Activated CD8-positive, alpha-beta T cell treated with anti-CD3 and anti-CD28 coated beads, Interleukin-2, amount 10 ng/mL, durations not matched to agents 7 days and 5 days (primary cell): ENCODE results near the gene LRRN2. TPM values are rescaled to one million over a fixed set of nuclear protein-coding genes. Genes with fewer than 3 reads are reported as not detected.
"Not testable (repeated sequence)": the region's sequence is repeated elsewhere in the genome, so short reads cannot be mapped to it uniquely, and the experiment has no call there.

Source experiments
- ATAC-seq: fragments of 150-1000 bp; cut with Tn5 transposase; one replicate; pipeline ENCODE4 v1.10.0; 2021; ENCODE audit warnings: moderate library complexity
- CTCF ChIA-PET: fragments of 350-600 bp; sonication (Branson Sonifier 250); formaldehyde crosslinking; loops from one replicate; lab custom pipeline; 2021; ENCODE audit warnings: antibody characterized with exemption; lab: Charles Lee
- POLR2A ChIA-PET: fragments of 350-600 bp; sonication (Branson Sonifier 250); formaldehyde crosslinking; loops from one replicate; lab custom pipeline; 2021; ENCODE audit warnings: antibody characterized with exemption; lab: Charles Lee
- DNase-seq: peaks from one replicate; pipeline ENCODE4 v3.0.0-alpha.2; 2020
- H3K27ac Mint-ChIP-seq: one replicate; pipeline ENCODE4 v1.8.0; 2021; ENCODE audit warnings: mild to moderate bottlenecking, mixed read lengths
- H3K27me3 Mint-ChIP-seq: one replicate; pipeline ENCODE4 v1.8.0; 2021; ENCODE audit warnings: low read depth, mixed read lengths
- H3K36me3 Mint-ChIP-seq: one replicate; pipeline ENCODE4 v1.8.0; 2021; ENCODE audit warnings: low read depth, mixed read lengths
- H3K4me1 Mint-ChIP-seq: one replicate; pipeline ENCODE4 v1.8.0; 2021; ENCODE audit warnings: low read depth, mixed read lengths
- H3K4me3 Mint-ChIP-seq: one replicate; pipeline ENCODE4 v1.8.0; 2021; ENCODE audit warnings: mild to moderate bottlenecking, mixed read lengths
- H3K9me3 Mint-ChIP-seq: one replicate; pipeline ENCODE4 v1.8.0; 2022; ENCODE audit warnings: mixed read lengths; ENCODE audit not compliant: insufficient read depth
- total RNA-seq, 2 experiments: library from RNA; stranded (reverse); gene quantifications; one replicate each; pipeline ENCODE4 v1.2.3, GENCODE V29; 2021

The LRRN2 gene
- total RNA-seq, 2 experiments from 2014 or later, result not detected

DNA sequence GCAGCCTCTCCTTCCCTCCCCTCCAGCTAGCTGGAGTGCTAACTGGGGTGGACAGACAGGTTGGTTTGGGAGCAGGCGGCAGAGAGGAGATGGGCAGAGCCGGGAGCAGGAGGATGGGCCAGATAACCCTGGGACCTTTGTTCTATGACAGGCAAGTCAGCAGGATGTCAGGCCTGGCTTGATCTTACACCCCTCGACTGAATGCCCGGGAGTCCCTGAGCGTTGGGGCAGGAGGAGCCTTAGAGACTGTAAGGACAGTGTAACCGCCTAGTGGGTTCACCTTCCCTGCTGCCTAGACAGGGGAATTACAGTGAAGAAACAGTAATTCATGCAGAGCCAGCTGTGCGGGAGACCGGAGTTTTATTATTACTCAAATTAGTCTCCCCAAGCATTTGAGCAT lies 109.1 kb downstream of the LRRN2 start:
- DNase-seq (no peak), ATAC-seq (no peak)
- Mint-ChIP-seq H3K4me3 (no peak overlapping the region), H3K9me3 (no peaks in the 10 kb centered on the region), H3K27ac (no peak overlapping the region), H3K36me3 (peaks cover 7% of the 10 kb centered on the region), H3K4me1 (peaks cover 33% of the 10 kb centered on the region), H3K27me3 (no peaks in the 10 kb centered on the region)
- CTCF ChIA-PET, result interaction anchor here (3.1 to 5.2 kb wide), 2 partner anchors 11 to 230 kb away, joined by 14 to 39 read pairs; no protein-coding TSS in a partner anchor
- POLR2A ChIA-PET, result interaction anchor here (0.6 kb wide), 1 partner anchor 9 kb away, joined by 3 read pairs; no protein-coding TSS in a partner anchor

GRCh38 chr1:204575221-204576190 lies 110.0 kb downstream of the LRRN2 start:
- Mint-ChIP-seq H3K9me3 (no peaks in the 10 kb centered on the region), H3K36me3 (peaks cover 9% of the 10 kb centered on the region), H3K4me1 (peaks cover 30% of the 10 kb centered on the region), H3K4me3 (no peak overlapping the region), H3K27me3 (no peaks in the 10 kb centered on the region), H3K27ac (no peak overlapping the region)
- no peak for DNase-seq
- CTCF ChIA-PET, result interaction anchor here (2.2 to 5.7 kb wide), 3 partner anchors 10 to 232 kb away, joined by 10 to 39 read pairs (median 14); no protein-coding TSS in a partner anchor
- POLR2A ChIA-PET, result interaction anchor here (0.6 kb wide), 1 partner anchor 8 kb away, joined by 3 read pairs; no protein-coding TSS in a partner anchor
- ATAC-seq, result no peak

DNA sequence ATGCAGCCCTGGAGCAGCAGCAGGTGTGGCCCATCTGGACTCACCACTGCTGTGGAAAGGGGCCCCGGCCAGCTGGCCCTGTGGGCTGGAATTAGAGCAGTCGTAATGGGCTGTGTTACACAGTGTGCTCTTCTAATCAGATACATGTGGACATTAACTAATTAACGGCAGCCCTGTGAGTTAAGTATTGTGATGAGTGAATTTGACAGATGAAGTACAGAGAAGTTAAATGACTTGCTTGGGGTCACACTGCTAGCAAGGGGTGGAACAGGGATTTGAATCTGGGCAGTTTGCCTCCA lies 110.7 kb downstream of the LRRN2 start:
- CTCF ChIA-PET, result interaction anchor here (2.2 to 5.7 kb wide), 3 partner anchors 9 to 233 kb away, joined by 10 to 39 read pairs (median 14); no protein-coding TSS in a partner anchor
- Mint-ChIP-seq H3K4me3 (no peak overlapping the region), H3K9me3 (no peaks in the 10 kb centered on the region), H3K27ac (no peak overlapping the region), H3K27me3 (no peaks in the 10 kb centered on the region), H3K4me1 (peaks cover 23% of the 10 kb centered on the region), H3K36me3 (peaks cover 7% of the 10 kb centered on the region)
- DNase-seq (no peak), ATAC-seq (no peak)
- POLR2A ChIA-PET, result no interaction called here

DNA sequence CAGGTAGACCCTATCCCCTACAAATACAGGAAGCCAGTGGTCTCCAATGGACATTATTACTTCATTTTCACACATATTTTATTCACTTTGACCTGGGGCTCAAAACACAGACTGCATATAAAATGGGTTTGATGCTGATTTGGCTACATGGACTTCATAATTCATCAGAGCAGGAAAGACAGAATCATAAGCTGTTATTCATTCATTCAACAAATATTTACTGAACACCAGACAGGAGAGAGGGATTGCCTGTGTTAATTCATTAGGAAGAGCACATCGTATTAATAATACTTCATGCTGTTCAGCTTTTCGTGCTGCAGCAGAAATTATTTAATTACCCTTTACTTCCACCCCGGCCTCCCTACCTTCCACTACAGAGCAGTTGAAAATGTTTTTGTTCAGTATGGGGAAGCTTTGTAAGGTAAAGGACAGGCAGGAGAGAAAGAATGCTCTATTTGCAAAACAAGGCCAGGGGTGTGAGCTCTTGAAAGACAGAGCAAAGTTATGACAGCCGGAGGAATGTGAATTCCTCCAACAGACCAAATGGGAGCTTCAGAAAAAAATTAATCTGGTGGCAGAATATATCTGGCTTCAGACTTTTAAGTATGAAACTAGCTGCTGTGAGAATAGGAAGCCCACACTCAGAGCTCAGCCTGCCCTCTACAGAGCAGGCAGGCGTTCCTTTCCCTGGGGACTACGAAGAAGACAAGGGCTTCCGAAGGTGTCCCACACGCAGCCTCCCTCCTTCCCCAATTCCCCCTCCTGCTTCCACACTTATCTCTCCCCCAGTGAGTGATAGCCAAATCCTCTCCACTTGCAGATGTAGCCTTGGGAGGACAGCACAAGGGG lies 111.3 kb downstream of the LRRN2 start:
- Mint-ChIP-seq H3K4me3 (no peak overlapping the region), H3K9me3 (no peaks in the 10 kb centered on the region), H3K27me3 (no peaks in the 10 kb centered on the region), H3K4me1 (peaks cover 17% of the 10 kb centered on the region), H3K36me3 (peaks cover 9% of the 10 kb centered on the region), H3K27ac (no peak overlapping the region)
- ChIA-PET POLR2A (interaction anchor here (0.6 kb wide), 1 partner anchor 1147 kb away, joined by 4 read pairs; no protein-coding TSS in a partner anchor), CTCF (interaction anchor here (2.2 to 5.7 kb wide), 3 partner anchors 8 to 233 kb away, joined by 10 to 39 read pairs (median 14); no protein-coding TSS in a partner anchor)
- DNase-seq (no peak), ATAC-seq (no peak)

- Mint-ChIP-seq H3K27me3 (no peaks in the 10 kb centered on the region), H3K9me3 (no peaks in the 10 kb centered on the region), H3K36me3 (peaks cover 9% of the 10 kb centered on the region), H3K4me3 (no peak overlapping the region), H3K27ac (no peak overlapping the region), H3K4me1 (peaks cover 11% of the 10 kb centered on the region)
- ATAC-seq, result no peak
- DNase-seq, result no peak
- CTCF ChIA-PET, result interaction anchor here (1.0 to 5.7 kb wide), 4 partner anchors 7 to 234 kb away, joined by 3 to 39 read pairs (median 12); no protein-coding TSS in a partner anchor
- POLR2A ChIA-PET, result interaction anchor here (0.6 kb wide), 1 partner anchor 1148 kb away, joined by 4 read pairs; no protein-coding TSS in a partner anchor
Observed at GRCh38 chr1:204572923-204573922, 112.3 kb downstream of the LRRN2 start.

DNA sequence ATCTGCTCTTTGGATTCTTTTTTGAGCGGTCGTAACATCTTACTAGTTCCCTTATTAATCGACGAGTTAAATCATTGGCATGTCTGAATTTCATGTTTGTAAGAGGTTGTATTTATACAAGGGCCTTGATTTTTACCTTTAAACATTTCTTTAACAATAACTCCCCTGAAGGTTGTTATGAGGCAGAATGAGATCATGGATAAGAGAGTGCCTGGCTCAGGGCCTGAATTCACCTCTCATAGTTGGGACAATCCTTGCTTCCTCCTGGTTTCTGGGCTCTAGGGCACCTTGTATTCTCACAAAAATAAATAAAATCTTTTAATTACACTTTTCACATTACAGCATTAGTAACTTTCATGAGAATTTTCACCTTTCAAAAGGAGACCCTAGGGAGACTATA lies 113.9 kb downstream of the LRRN2 start:
- peaks cover 9% of the 10 kb centered on the region for H3K36me3 Mint-ChIP-seq
- ATAC-seq (no peak), DNase-seq (no peak)
- peaks cover 13% of the 10 kb centered on the region for H3K4me1 Mint-ChIP-seq
- H3K27ac Mint-ChIP-seq, result no peak overlapping the region
- CTCF ChIA-PET, result interaction anchor here (1.0 to 5.7 kb wide), 2 partner anchors 192 to 236 kb away, joined by 4 to 39 read pairs; no protein-coding TSS in a partner anchor
- H3K27me3 Mint-ChIP-seq, result no peaks in the 10 kb centered on the region
- no peaks in the 10 kb centered on the region for H3K9me3 Mint-ChIP-seq
- POLR2A ChIA-PET, result no interaction called here
- H3K4me3 Mint-ChIP-seq, result no peak overlapping the region

DNA sequence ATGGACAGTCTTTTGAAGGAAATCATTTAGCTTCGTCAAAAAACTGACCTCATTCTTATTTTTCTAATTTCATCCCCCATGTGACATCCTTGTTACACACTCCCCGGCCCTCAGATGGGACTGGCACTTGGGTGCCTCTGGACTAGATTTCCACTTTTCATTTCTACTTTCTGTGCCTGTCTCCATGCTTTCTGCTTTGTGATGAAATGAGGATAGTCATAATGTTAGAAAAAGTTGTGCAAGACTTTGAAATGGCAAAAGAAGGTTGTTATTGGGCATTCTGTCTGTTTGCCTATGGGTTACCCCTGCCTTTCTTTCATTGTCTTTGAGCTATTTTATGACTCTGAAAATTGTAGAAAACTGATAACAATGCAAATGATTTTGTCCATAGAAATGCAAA lies 114.4 kb downstream of the LRRN2 start:
- ATAC-seq (no peak), DNase-seq (no peak)
- no peak overlapping the region for H3K4me3 Mint-ChIP-seq
- no peaks in the 10 kb centered on the region for H3K9me3 Mint-ChIP-seq
- no peak overlapping the region for H3K27ac Mint-ChIP-seq
- ChIA-PET CTCF (interaction anchor here (1.0 to 5.7 kb wide), 2 partner anchors 192 to 236 kb away, joined by 4 to 39 read pairs; no protein-coding TSS in a partner anchor), POLR2A (no interaction called here)
- H3K4me1 Mint-ChIP-seq, result peaks cover 18% of the 10 kb centered on the region
- peaks cover 9% of the 10 kb centered on the region for H3K36me3 Mint-ChIP-seq
- H3K27me3 Mint-ChIP-seq, result no peaks in the 10 kb centered on the region

DNA sequence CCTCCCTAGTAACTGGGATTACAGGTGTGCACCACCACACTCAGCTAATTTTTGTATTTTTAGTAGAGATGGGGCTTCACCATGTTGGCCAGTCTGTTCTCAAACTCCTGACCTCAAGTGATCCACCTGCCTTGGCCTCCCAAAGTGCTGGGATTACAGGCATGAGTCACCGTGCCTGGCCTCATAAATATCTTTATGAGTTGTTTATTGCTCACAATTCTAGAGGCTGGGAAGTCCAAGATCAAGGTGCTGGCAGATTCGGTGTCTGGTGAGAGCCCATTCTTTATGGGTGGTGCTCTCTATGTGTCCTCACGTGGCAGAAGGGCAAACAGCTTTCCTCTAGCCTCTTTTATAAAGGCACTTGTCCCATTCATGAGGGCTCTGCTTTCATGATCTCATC lies 115.5 kb downstream of the LRRN2 start:
- Mint-ChIP-seq H3K36me3 (peaks cover 11% of the 10 kb centered on the region), H3K4me1 (peaks cover 28% of the 10 kb centered on the region)
- H3K27me3 Mint-ChIP-seq, DNase-seq, POLR2A ChIA-PET, H3K9me3 Mint-ChIP-seq, H3K27ac Mint-ChIP-seq, ATAC-seq, H3K4me3 Mint-ChIP-seq: not testable (repeated sequence)
- CTCF ChIA-PET, result interaction anchor here (5.5 to 5.7 kb wide), 2 partner anchors 237 to 238 kb away, joined by 39 to 175 read pairs; no protein-coding TSS in a partner anchor

GRCh38 chr1:204569478-204569877 lies 116.1 kb downstream of the LRRN2 start:
- no peak overlapping the region for H3K27ac Mint-ChIP-seq
- H3K27me3 Mint-ChIP-seq, result no peaks in the 10 kb centered on the region
- peaks cover 11% of the 10 kb centered on the region for H3K36me3 Mint-ChIP-seq
- POLR2A ChIA-PET, result interaction anchor here (1.3 kb wide), 1 partner anchor 9 kb away, joined by 3 read pairs; no protein-coding TSS in a partner anchor
- H3K9me3 Mint-ChIP-seq, result no peaks in the 10 kb centered on the region
- no peak for ATAC-seq
- no peak overlapping the region for H3K4me3 Mint-ChIP-seq
- DNase-seq, result no peak
- CTCF ChIA-PET, result interaction anchor here (0.6 to 5.5 kb wide), 7 partner anchors 9 to 238 kb away, joined by 3 to 175 read pairs (median 4); no protein-coding TSS in a partner anchor
- peaks cover 33% of the 10 kb centered on the region for H3K4me1 Mint-ChIP-seq
